HT-29 (cell line): ENCODE results near the gene TADA2B. TPM values are rescaled to one million over a fixed set of nuclear protein-coding genes. Genes with fewer than 3 reads are reported as not detected.

ENCODE experiments used
- total RNA-seq: library from RNA; depleted of rRNA; stranded (reverse); fragments of >200 nt; shearing (Covaris generic); gene quantifications from 2 replicates; pipeline ENCODE4 v1.2.3, GENCODE V29; 2014; rRNA removed

The TADA2B gene
- total RNA-seq, 1 experiment from 2014 or later, result 13.1 TPM

Other genes starting within 250 kb of the TADA2B start
- gene TBC1D14, start 133.5 kb upstream of the TADA2B start, total RNA-seq, result 54.5 and 58.5 TPM in 2 replicates
- 52.9 and 61.9 TPM in 2 replicates for gene GRPEL1, start 24.7 kb downstream of the TADA2B start, total RNA-seq
- not detected in 2 replicates for gene SORCS2, start 149.2 kb downstream of the TADA2B start, total RNA-seq